ENCODE results near the gene SHOC1. TPM values are rescaled to one million over a fixed set of nuclear protein-coding genes. Genes with fewer than 3 reads are reported as not detected.

Gene SHOC1
- polyA plus RNA-seq, 1 of the 3 experiments (the other 2 are of a cell fraction), result not detected

DNA sequence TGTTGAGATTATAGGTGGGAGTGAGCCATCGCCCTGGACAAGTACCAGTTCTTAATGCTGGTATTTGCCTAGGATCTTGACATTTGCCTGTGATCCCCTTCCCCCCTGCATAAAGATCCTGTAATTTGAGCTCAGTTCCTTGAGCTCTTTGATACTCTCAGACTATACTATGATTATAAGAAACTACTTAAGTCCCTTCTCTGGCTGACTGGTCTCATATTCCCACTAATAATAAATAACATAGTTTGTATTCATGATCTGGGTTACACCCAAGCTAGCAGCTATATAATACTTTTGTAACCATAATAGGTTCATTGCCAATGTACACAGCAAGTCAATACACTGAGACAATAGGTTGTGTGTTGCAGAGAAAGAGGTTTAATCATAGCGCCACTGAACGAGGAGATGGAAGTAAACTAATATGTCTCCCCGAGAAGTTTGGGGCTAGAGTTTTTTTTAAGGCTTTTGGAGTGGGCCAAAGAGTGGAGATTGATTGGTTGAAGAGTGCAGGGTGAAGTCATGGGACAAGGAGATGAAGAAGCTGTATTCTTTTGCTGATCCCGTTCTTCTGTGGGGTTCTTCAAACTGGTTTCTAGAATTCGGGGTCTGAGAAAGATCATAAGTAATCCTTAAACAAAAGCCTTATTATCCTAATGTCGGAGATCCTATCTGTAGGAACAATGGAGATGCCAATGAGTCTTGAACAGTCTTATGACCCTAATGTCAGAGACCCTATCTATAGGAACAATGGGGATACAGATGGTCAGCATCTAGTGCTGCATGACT lies 20.7 kb upstream of the SHOC1 start (continued):
- TF ChIP-seq NFIC (IDR thresholded peaks at IDR 0.05; ENCODE audit: borderline replicate concordance), result no peak
- TF ChIP-seq, protein P1, sequence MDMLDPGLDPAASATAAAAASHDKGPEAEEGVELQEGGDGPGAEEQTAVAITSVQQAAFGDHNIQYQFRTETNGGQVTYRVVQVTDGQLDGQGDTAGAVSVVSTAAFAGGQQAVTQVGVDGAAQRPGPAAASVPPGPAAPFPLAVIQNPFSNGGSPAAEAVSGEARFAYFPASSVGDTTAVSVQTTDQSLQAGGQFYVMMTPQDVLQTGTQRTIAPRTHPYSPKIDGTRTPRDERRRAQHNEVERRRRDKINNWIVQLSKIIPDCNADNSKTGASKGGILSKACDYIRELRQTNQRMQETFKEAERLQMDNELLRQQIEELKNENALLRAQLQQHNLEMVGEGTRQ (IDR thresholded peaks at IDR 0.05; ENCODE audit: borderline replicate concordance, low read depth, low read length), result no peak
- no peak for TF ChIP-seq EZH2phosphoT487 (IDR thresholded peaks at IDR 0.05; ENCODE audit: borderline replicate concordance, low read depth)
- TF ChIP-seq RXRA (IDR thresholded peaks at IDR 0.05; ENCODE audit: borderline replicate concordance, low read depth), result no peak
- TF ChIP-seq GATA2 (CRISPR knock-in tag; IDR thresholded peaks at IDR 0.05), result no peak

DNA sequence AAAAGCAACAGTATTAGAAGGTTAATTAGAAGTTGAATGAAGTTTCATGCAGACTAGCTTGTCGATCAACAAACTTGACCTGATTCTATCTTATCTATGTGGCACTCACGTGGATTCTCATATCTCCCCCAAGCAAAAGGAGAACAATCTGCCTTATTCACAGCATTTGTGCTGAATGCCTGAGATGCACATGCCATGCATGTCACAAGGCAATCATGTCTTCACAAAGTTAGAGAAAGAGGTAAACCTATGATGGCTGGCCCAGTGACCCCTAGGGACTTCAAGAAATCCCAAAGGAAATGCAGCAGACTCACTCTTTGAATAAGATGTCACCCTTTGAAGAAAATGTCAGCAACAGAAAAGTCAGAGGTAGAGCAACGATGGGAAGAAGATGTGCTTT lies 17.6 kb upstream of the SHOC1 start:
- no peaks in the 10 kb centered on the region for H3K36me3 ChIP-seq (replicated peaks in 1 of 2; ENCODE audit: control insufficient read depth in 1 of 2, insufficient read depth in 2 of 2, low read length in 1 of 2)
- POLR2A ChIA-PET, result no interaction called here
- H3K4me3 ChIP-seq (ENCODE audit: low read depth in 2 of 2, low read length in 1 of 2), result no peak overlapping the region
- no peaks in the 10 kb centered on the region for H3K4me1 ChIP-seq (ENCODE audit: control insufficient read depth in 1 of 2, insufficient read depth in 2 of 2, low read depth in 1 of 2, low read length in 1 of 2)
- no peaks in the 10 kb centered on the region for H3K9me2 ChIP-seq
- no peak overlapping the region for H3K27ac ChIP-seq (ENCODE audit: low read depth in 2 of 2, low read length in 1 of 2)
- no peak overlapping the region for H3K9ac ChIP-seq
- no peaks in the 10 kb centered on the region for H3K79me2 ChIP-seq (ENCODE audit: insufficient read depth)
- no peak overlapping the region for H2AFZ ChIP-seq (ENCODE audit: low read depth)
- 85% methylated on average over 3 of the region's 3 CpGs for WGBS (ENCODE audit: low lambda C conversion rate)
- no peaks in the 10 kb centered on the region for H3F3A ChIP-seq (replicated peaks; ENCODE audit: insufficient read depth)
- H4K20me1 ChIP-seq (ENCODE audit: insufficient read depth), result no peaks in the 10 kb centered on the region
- no peak overlapping the region for H3K4me2 ChIP-seq
- H3K27me3 ChIP-seq (ENCODE audit: insufficient read depth), result no peaks in the 10 kb centered on the region
- no peaks in the 10 kb centered on the region for H3K9me3 ChIP-seq
- no peak for DNase-seq
- CTCF ChIA-PET, result no interaction called here
- TF ChIP-seq RCOR1 (IDR thresholded peaks at IDR 0.05; ENCODE audit: low read length) (no peak), RFX5 (IDR thresholded peaks at IDR 0.05; ENCODE audit: low read length) (no peak), SIN3A (IDR thresholded peaks at IDR 0.05; ENCODE audit: borderline replicate concordance, low read depth, low read length) (no peak), NRF1 (IDR thresholded peaks at IDR 0.05; ENCODE audit: low read depth, low read length) (no peak), ELF1 (IDR thresholded peaks at IDR 0.05) (no peak), YY1 (IDR thresholded peaks at IDR 0.05; ENCODE audit: low read depth) (no peak), GABPA (IDR thresholded peaks at IDR 0.05; ENCODE audit: low read depth) (no peak), CHD2 (IDR thresholded peaks at IDR 0.05; ENCODE audit: low read length, partially characterized antibody) (no peak), SMC3 (IDR thresholded peaks at IDR 0.05; ENCODE audit: low read depth, low read length) (no peak), MXI1 (IDR thresholded peaks at IDR 0.05; ENCODE audit: low read depth, low read length) (no peak), EP300 (IDR thresholded peaks at IDR 0.05; ENCODE audit: borderline replicate concordance in 1 of 2, low read depth in 1 of 2, low read length in 1 of 2) (no peak), NFIC (IDR thresholded peaks at IDR 0.05; ENCODE audit: borderline replicate concordance) (no peak), MEF2A (IDR thresholded peaks at IDR 0.05; ENCODE audit: borderline replicate concordance, low read depth) (no peak), TCF12 (IDR thresholded peaks at IDR 0.05) (no peak), EZH2phosphoT487 (IDR thresholded peaks at IDR 0.05; ENCODE audit: borderline replicate concordance, low read depth) (no peak)
- TF ChIP-seq, protein P2, sequence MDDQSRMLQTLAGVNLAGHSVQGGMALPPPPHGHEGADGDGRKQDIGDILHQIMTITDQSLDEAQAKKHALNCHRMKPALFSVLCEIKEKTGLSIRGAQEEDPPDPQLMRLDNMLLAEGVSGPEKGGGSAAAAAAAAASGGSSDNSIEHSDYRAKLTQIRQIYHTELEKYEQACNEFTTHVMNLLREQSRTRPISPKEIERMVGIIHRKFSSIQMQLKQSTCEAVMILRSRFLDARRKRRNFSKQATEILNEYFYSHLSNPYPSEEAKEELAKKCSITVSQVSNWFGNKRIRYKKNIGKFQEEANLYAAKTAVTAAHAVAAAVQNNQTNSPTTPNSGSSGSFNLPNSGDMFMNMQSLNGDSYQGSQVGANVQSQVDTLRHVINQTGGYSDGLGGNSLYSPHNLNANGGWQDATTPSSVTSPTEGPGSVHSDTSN (IDR thresholded peaks at IDR 0.05), result no peak
- TF ChIP-seq, protein P1 (IDR thresholded peaks at IDR 0.05; ENCODE audit: borderline replicate concordance, low read depth, low read length), result no peak
- TF ChIP-seq, protein P3, sequence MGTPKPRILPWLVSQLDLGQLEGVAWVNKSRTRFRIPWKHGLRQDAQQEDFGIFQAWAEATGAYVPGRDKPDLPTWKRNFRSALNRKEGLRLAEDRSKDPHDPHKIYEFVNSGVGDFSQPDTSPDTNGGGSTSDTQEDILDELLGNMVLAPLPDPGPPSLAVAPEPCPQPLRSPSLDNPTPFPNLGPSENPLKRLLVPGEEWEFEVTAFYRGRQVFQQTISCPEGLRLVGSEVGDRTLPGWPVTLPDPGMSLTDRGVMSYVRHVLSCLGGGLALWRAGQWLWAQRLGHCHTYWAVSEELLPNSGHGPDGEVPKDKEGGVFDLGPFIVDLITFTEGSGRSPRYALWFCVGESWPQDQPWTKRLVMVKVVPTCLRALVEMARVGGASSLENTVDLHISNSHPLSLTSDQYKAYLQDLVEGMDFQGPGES (IDR thresholded peaks at IDR 0.05; ENCODE audit: low read depth, low read length), result no peak
- TF ChIP-seq, protein P4, sequence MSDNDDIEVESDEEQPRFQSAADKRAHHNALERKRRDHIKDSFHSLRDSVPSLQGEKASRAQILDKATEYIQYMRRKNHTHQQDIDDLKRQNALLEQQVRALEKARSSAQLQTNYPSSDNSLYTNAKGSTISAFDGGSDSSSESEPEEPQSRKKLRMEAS (IDR thresholded peaks at IDR 0.05; ENCODE audit: low read depth), result no peak
